Suprapubic skin (tissue), 4 donors: Measurements from ENCODE around the gene ENG. TPM values are rescaled to one million over a fixed set of nuclear protein-coding genes. Genes with fewer than 3 reads are reported as not detected.

Experiments used
- DNase-seq, 2 donors: peaks; one replicate each; pipeline ENCODE4 v3.0.0-alpha.2; 2019; ENCODE audit warnings: low spot score in 2 of 2
- H3K27ac ChIP-seq: fragments of 200-600 bp; sonication (generic); one replicate; pipeline ENCODE4 v1.5.1; 2019
- H3K27me3 ChIP-seq: fragments of 200-600 bp; sonication (generic); one replicate; pipeline ENCODE4 v1.5.1; 2019
- H3K36me3 ChIP-seq: fragments of 200-600 bp; sonication (generic); one replicate; pipeline ENCODE4 v1.5.1; 2019
- H3K4me1 ChIP-seq: fragments of 200-600 bp; sonication (generic); one replicate; pipeline ENCODE4 v1.5.1; 2019
- H3K4me3 ChIP-seq: fragments of 200-600 bp; sonication (generic); one replicate; pipeline ENCODE4 v1.5.1; 2019; ENCODE audit warnings: mild to moderate bottlenecking
- H3K9me3 ChIP-seq: fragments of 200-600 bp; sonication (generic); one replicate; pipeline ENCODE4 v1.5.1; 2019
- CTCF ChIP-seq, 2 donors: fragments of 200-600 bp in 1 of 2; fragments of 450-650 bp in 1 of 2; sonication (generic) in 1 of 2; IDR thresholded peaks; one replicate each; pipeline ENCODE4 v1.5.1; 2016 to 2019; ENCODE audit warnings: antibody characterized with exemption in 2 of 2, mild to moderate bottlenecking in 1 of 2, moderate library complexity in 1 of 2
- EP300 ChIP-seq: sonication (generic); formaldehyde crosslinking; IDR thresholded peaks from one replicate; pipeline ENCODE4 v1.6.1; 2017; ENCODE audit warnings: antibody characterized with exemption
- POLR2A ChIP-seq, 2 donors: fragments of 450-650 bp; IDR thresholded peaks; one replicate each; pipeline ENCODE4 v1.6.1; 2017; ENCODE audit warnings: antibody characterized with exemption in 2 of 2, mild to moderate bottlenecking in 2 of 2, moderate library complexity in 2 of 2
- POLR2AphosphoS5 ChIP-seq, 3 donors: sonication (generic); formaldehyde crosslinking; IDR thresholded peaks; one replicate each; pipeline ENCODE4 v1.6.1; 2017; ENCODE audit warnings: antibody characterized with exemption in 3 of 3
- WGBS: methylation state at CpG from one replicate; pipeline ENCODE4 v1.1.5; 2018; 5-methylcytosine and 5-hydroxymethylcytosine counted together
- total RNA-seq, 4 donors: library from RNA; depleted of rRNA; stranded (reverse); fragments of >200 nt; gene quantifications; one replicate each; pipeline ENCODE4 v1.1.0, GENCODE V29; 2016

The ENG gene
- total RNA-seq, 4 donors from 2014 or later = 17.2 to 38.7 (median 31.2) TPM

- no peaks in the 10 kb centered on the region for H3K27me3 ChIP-seq
- no peak overlapping the region for H3K4me3 ChIP-seq
- H3K36me3 ChIP-seq = peaks cover 47% of the 10 kb centered on the region
- no peaks in the 10 kb centered on the region for H3K9me3 ChIP-seq
- no peak for TF ChIP-seq POLR2AphosphoS5 (IDR thresholded peaks at IDR 0.05)
- no peak for TF ChIP-seq CTCF (IDR thresholded peaks at IDR 0.05)
- TF ChIP-seq POLR2A (IDR thresholded peaks at IDR 0.05) = no peak
- no peak for TF ChIP-seq EP300
- 96% methylated on average over 5 of the region's 17 CpGs for WGBS
- no peak overlapping the region for H3K27ac ChIP-seq
- DNase-seq = peak in 1 of 2 donors; percentile 62
- H3K4me1 ChIP-seq = peaks cover 25% of the 10 kb centered on the region
Measured at GRCh38 chr9:127808347-127809001, 46.0 kb downstream of the ENG start.

GRCh38 chr9:127806871-127807270 lies 47.6 kb downstream of the ENG start:
- no peak for DNase-seq
- 85% methylated on average over 13 of the region's 14 CpGs for WGBS
- Histone ChIP-seq H3K4me1 (peaks cover 41% of the 10 kb centered on the region), H3K36me3 (peaks cover 33% of the 10 kb centered on the region), H3K27me3 (no peaks in the 10 kb centered on the region), H3K4me3 (no peak overlapping the region), H3K27ac (no peak overlapping the region), H3K9me3 (no peaks in the 10 kb centered on the region)
- TF ChIP-seq POLR2A (IDR thresholded peaks at IDR 0.05) = no peak
- TF ChIP-seq POLR2AphosphoS5 (IDR thresholded peaks at IDR 0.05) = no peak
- no peak for TF ChIP-seq EP300
- TF ChIP-seq CTCF (IDR thresholded peaks at IDR 0.05) = no peak

GRCh38 chr9:127805620-127806019 lies 48.8 kb downstream of the ENG start:
- no peak for DNase-seq
- no peak overlapping the region for H3K4me3 ChIP-seq
- whole genome bisulfite sequencing = 81% methylated on average over 8 of the region's 8 CpGs
- H3K9me3 ChIP-seq = no peaks in the 10 kb centered on the region
- peaks cover 47% of the 10 kb centered on the region for H3K4me1 ChIP-seq
- H3K36me3 ChIP-seq = peaks cover 28% of the 10 kb centered on the region
- TF ChIP-seq POLR2AphosphoS5 (IDR thresholded peaks at IDR 0.05) (no peak), CTCF (IDR thresholded peaks at IDR 0.05) (peak in 1 of 2 donors; percentile 16)
- H3K27me3 ChIP-seq = no peaks in the 10 kb centered on the region
- H3K27ac ChIP-seq = no peak overlapping the region

GRCh38 chr9:127803507-127804352 lies 50.7 kb downstream of the ENG start:
- TF ChIP-seq POLR2A (IDR thresholded peaks at IDR 0.05) (no peak), EP300 (no peak), POLR2AphosphoS5 (IDR thresholded peaks at IDR 0.05) (peak in 1 of 3 donors; percentile 26)
- Histone ChIP-seq H3K4me3 (peak overlapping the region; percentile 77), H3K27me3 (no peaks in the 10 kb centered on the region), H3K36me3 (peaks cover 28% of the 10 kb centered on the region), H3K27ac (peak overlapping the region; percentile 98), H3K9me3 (no peaks in the 10 kb centered on the region), H3K4me1 (peaks cover 37% of the 10 kb centered on the region)
- no peak for DNase-seq
- 28% methylated on average over 13 of the region's 18 CpGs for whole genome bisulfite sequencing

GRCh38 chr9:127802576-127803443 lies 51.6 kb downstream of the ENG start, which contains the start of gene FPGS:
Gene FPGS, plus strand, starts transcription at chr9:127802882. Its CDS starts 43 bp downstream, at chr9:127802925.
- WGBS = under 1% methylated on average over 17 of the region's 83 CpGs
- DNase-seq = peak; percentile 96
- Histone ChIP-seq H3K36me3 (peaks cover 20% of the 10 kb centered on the region), H3K27me3 (no peaks in the 10 kb centered on the region), H3K9me3 (no peaks in the 10 kb centered on the region), H3K4me1 (peaks cover 37% of the 10 kb centered on the region), H3K4me3 (peak within 1 kb of the TSS; percentile 77), H3K27ac (peak within 1 kb of the TSS; percentile 98)
- TF ChIP-seq EP300 = no peak
- no peak for TF ChIP-seq CTCF (IDR thresholded peaks at IDR 0.05)
- peak in 1 of 2 donors; percentile 36 for TF ChIP-seq POLR2A (IDR thresholded peaks at IDR 0.05)
- TF ChIP-seq POLR2AphosphoS5 (IDR thresholded peaks at IDR 0.05) = peak in 2 of 3 donors; percentile 14 to 30
